GM12875 (cell line): ENCODE results near the gene MARCO.

Experiments used
- H3K4me3 ChIP-seq: one replicate; pipeline ENCODE4 v1.5.1; 2011; ENCODE audit warnings: low read depth, low read length, control low read depth
- CTCF ChIP-seq: IDR thresholded peaks from 2 replicates; pipeline ENCODE4 v1.5.1; 2011; ENCODE audit warnings: low read depth, mild to moderate bottlenecking, control low read depth, inconsistent platforms, low read length, moderate library complexity, borderline replicate concordance; ENCODE audit not compliant: insufficient read depth

MARCO gene

GRCh38 chr2:119004602-119005001 lies 62.6 kb downstream of the MARCO start:
- no peak for TF ChIP-seq CTCF

GRCh38 chr2:119005051-119005450 lies 63.1 kb downstream of the MARCO start:
- H3K4me3 ChIP-seq = no peak overlapping the region
- no peak for TF ChIP-seq CTCF

More at GRCh38 chr2:119004602-119005001, 62.6 kb downstream of the MARCO start:
- H3K4me3 ChIP-seq = no peak overlapping the region

- H3K4me3 ChIP-seq = no peak overlapping the region
- TF ChIP-seq CTCF = no peak
Measured at GRCh38 chr2:119005555-119005954, 63.6 kb downstream of the MARCO start.

GRCh38 chr2:119006441-119006840 lies 64.4 kb downstream of the MARCO start:
- TF ChIP-seq CTCF = no peak
- no peak overlapping the region for H3K4me3 ChIP-seq

- TF ChIP-seq CTCF = no peak
- H3K4me3 ChIP-seq = no peak overlapping the region
Measured at GRCh38 chr2:119008108-119008507, 66.1 kb downstream of the MARCO start.

GRCh38 chr2:119009110-119009509 lies 67.1 kb downstream of the MARCO start:
- no peak for TF ChIP-seq CTCF
- H3K4me3 ChIP-seq = no peak overlapping the region

GRCh38 chr2:119010336-119010735 lies 68.3 kb downstream of the MARCO start:
- H3K4me3 ChIP-seq = no peak overlapping the region
- TF ChIP-seq CTCF = no peak
